ENCODE measurements around the gene B3GNT8.
"Not testable (repeated sequence)": the region's sequence is repeated elsewhere in the genome, so short reads cannot be mapped to it uniquely, and the experiment has no call there.

Gene B3GNT8

DNA sequence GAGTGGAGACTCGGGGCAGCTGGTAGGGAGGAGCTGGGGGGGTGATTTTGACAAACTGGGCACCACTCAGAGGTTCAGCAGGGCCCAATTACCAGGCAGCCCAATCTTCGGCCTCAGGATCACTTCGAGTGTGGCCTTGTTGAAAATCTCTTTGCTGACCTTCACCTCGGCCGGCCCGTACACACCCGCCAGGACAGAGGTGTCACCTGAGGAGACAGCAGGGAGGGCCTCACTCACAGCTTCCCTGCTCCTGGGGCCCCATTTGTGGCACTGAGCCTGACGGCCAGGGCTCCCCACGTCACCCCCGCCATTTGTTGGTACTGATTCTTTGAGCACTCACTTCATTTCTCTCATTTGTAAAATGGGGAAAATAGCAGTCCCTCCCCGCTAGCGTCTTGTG lies 34.4 kb downstream of the B3GNT8 start:
- Histone ChIP-seq H3K27me3 (ENCODE audit: low read depth, low read length) (no peaks in the 10 kb centered on the region), H3K4me2 (ENCODE audit: low read length) (no peak overlapping the region), H3K4me1 (ENCODE audit: low read length) (peaks cover 16% of the 10 kb centered on the region), H3K4me3 (ENCODE audit: low read length) (no peak overlapping the region), H3K79me2 (ENCODE audit: low read length) (peaks cover 41% of the 10 kb centered on the region), H3K9me3 (ENCODE audit: insufficient read depth, low read length) (no peaks in the 10 kb centered on the region), H3K9ac (ENCODE audit: low read length) (no peak overlapping the region), H2AFZ (ENCODE audit: low read depth, low read length) (no peak overlapping the region), H3K36me3 (replicated peaks; ENCODE audit: low read depth, low read length) (peaks cover 34% of the 10 kb centered on the region), H4K20me1 (ENCODE audit: insufficient read depth, low read length) (no peaks in the 10 kb centered on the region), H3K27ac (ENCODE audit: low read length) (no peak overlapping the region)
- TF ChIP-seq EZH2phosphoT487 (IDR thresholded peaks at IDR 0.05; ENCODE audit: low read depth), result no peak
- TF ChIP-seq, protein P1, sequence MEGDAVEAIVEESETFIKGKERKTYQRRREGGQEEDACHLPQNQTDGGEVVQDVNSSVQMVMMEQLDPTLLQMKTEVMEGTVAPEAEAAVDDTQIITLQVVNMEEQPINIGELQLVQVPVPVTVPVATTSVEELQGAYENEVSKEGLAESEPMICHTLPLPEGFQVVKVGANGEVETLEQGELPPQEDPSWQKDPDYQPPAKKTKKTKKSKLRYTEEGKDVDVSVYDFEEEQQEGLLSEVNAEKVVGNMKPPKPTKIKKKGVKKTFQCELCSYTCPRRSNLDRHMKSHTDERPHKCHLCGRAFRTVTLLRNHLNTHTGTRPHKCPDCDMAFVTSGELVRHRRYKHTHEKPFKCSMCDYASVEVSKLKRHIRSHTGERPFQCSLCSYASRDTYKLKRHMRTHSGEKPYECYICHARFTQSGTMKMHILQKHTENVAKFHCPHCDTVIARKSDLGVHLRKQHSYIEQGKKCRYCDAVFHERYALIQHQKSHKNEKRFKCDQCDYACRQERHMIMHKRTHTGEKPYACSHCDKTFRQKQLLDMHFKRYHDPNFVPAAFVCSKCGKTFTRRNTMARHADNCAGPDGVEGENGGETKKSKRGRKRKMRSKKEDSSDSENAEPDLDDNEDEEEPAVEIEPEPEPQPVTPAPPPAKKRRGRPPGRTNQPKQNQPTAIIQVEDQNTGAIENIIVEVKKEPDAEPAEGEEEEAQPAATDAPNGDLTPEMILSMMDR (IDR thresholded peaks at IDR 0.05; ENCODE audit: low read depth, low read length), result no peak

DNA sequence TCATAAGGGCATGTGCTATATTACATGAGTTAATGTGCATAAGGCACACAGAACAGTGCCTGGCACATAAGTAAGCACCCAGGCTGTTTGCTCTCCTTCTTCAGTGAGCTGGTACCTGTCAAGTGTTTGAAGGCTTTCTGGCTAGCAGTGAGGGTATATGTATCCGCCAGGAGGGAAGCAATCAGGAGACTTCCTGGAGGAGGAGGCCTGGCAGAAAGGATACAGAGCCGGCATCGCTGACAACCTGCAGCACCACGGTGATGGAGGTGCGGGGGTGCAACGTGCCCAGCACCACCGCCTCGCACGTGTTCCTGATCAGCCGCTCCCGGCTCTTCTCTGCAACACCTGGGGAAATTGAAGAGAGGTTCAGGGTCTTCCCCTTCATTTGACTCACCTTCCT lies 35.6 kb downstream of the B3GNT8 start:
- Histone ChIP-seq H2AFZ (ENCODE audit: low read depth, low read length) (no peak overlapping the region), H4K20me1 (ENCODE audit: insufficient read depth, low read length) (no peaks in the 10 kb centered on the region), H3K27ac (ENCODE audit: low read length) (no peak overlapping the region), H3K27me3 (ENCODE audit: low read depth, low read length) (no peaks in the 10 kb centered on the region), H3K36me3 (replicated peaks; ENCODE audit: low read depth, low read length) (peaks cover 42% of the 10 kb centered on the region), H3K4me3 (ENCODE audit: low read length) (no peak overlapping the region), H3K79me2 (ENCODE audit: low read length) (peaks cover 34% of the 10 kb centered on the region), H3K9ac (ENCODE audit: low read length) (no peak overlapping the region), H3K4me1 (ENCODE audit: low read length) (peaks cover 16% of the 10 kb centered on the region), H3K4me2 (ENCODE audit: low read length) (no peak overlapping the region), H3K9me3 (ENCODE audit: insufficient read depth, low read length) (no peaks in the 10 kb centered on the region)
- TF ChIP-seq EZH2phosphoT487 (IDR thresholded peaks at IDR 0.05; ENCODE audit: low read depth), result no peak
- TF ChIP-seq, protein P1 (IDR thresholded peaks at IDR 0.05; ENCODE audit: low read depth, low read length), result no peak

DNA sequence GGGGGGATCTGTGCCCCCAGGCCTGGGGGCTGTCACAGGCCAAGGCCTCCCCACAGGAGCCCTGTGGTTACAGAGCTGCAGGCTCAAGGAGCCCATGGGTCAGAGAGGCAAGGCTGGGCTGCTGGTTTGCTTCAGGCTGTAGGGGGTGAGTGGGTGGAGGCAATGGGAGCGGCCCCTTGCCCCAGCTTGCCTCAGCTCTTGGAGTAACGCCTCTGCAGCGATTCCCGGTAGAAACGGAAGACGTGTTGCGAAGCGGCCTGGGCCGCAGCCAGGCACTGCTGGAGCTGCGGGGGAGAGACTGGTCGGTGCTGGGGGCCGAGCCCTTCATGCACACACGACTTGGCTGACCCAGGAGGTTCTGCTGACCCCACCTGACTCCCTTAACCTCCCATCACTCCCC lies 40.7 kb downstream of the B3GNT8 start:
- no peaks in the 10 kb centered on the region for H3K79me2 ChIP-seq (ENCODE audit: low read length)
- H3K9me3 ChIP-seq (ENCODE audit: insufficient read depth, low read length), result no peaks in the 10 kb centered on the region
- no peak overlapping the region for H3K9ac ChIP-seq (ENCODE audit: low read length)
- no peak overlapping the region for H2AFZ ChIP-seq (ENCODE audit: low read depth, low read length)
- no peaks in the 10 kb centered on the region for H3K27me3 ChIP-seq (ENCODE audit: low read depth, low read length)
- H3K4me2 ChIP-seq (ENCODE audit: low read length), result no peak overlapping the region
- TF ChIP-seq, protein P1 (IDR thresholded peaks at IDR 0.05; ENCODE audit: low read depth, low read length), result no peak
- TF ChIP-seq EZH2phosphoT487 (IDR thresholded peaks at IDR 0.05; ENCODE audit: low read depth), result no peak
- H3K36me3 ChIP-seq (replicated peaks; ENCODE audit: low read depth, low read length), result peaks cover 42% of the 10 kb centered on the region
- H3K27ac ChIP-seq (ENCODE audit: low read length), result no peak overlapping the region
- H3K4me3 ChIP-seq (ENCODE audit: low read length), result no peak overlapping the region
- H4K20me1 ChIP-seq (ENCODE audit: insufficient read depth, low read length), result no peaks in the 10 kb centered on the region
- no peaks in the 10 kb centered on the region for H3K4me1 ChIP-seq (ENCODE audit: low read length)

DNA sequence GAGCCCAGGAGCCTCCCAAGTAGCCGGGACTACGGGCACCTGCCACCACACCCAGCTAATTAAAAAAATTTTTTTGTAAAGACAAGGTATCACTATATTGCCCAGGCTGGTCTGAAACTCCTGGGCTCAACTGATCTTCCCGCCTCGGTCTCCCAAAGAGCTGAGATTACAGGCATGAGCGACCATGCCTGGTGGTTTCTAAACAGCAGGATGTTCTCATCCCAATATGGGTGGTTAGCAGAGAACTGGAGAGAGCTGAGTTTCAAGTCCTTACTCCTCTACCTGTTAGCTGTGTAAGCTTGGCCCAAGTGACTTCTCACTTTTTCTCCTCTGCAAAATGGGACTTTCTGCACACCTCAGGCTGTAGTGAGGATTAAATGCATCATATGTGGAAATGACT lies 42.8 kb downstream of the B3GNT8 start:
- no peaks in the 10 kb centered on the region for H4K20me1 ChIP-seq (ENCODE audit: insufficient read depth, low read length)
- TF ChIP-seq, protein P1 (IDR thresholded peaks at IDR 0.05; ENCODE audit: low read depth, low read length), result no peak
- TF ChIP-seq EZH2phosphoT487 (IDR thresholded peaks at IDR 0.05; ENCODE audit: low read depth), result no peak
- H3K4me2 ChIP-seq (ENCODE audit: low read length), result no peak overlapping the region
- no peak overlapping the region for H3K9ac ChIP-seq (ENCODE audit: low read length)
- H2AFZ ChIP-seq (ENCODE audit: low read depth, low read length), result no peak overlapping the region
- peaks cover 27% of the 10 kb centered on the region for H3K36me3 ChIP-seq (replicated peaks; ENCODE audit: low read depth, low read length)
- no peak overlapping the region for H3K4me3 ChIP-seq (ENCODE audit: low read length)
- H3K9me3 ChIP-seq (ENCODE audit: insufficient read depth, low read length), result no peaks in the 10 kb centered on the region
- H3K27ac ChIP-seq (ENCODE audit: low read length), result no peak overlapping the region
- no peaks in the 10 kb centered on the region for H3K4me1 ChIP-seq (ENCODE audit: low read length)
- no peaks in the 10 kb centered on the region for H3K79me2 ChIP-seq (ENCODE audit: low read length)
- H3K27me3 ChIP-seq (ENCODE audit: low read depth, low read length), result no peaks in the 10 kb centered on the region

- H4K20me1 ChIP-seq (ENCODE audit: insufficient read depth, low read length); H3K9ac ChIP-seq (ENCODE audit: low read length): not testable (repeated sequence)
These were observed 45.6 kb downstream of the B3GNT8 start for GRCh38 chr19:41381536-41381935.

More at GRCh38 chr19:41381536-41381935, 45.6 kb downstream of the B3GNT8 start:
- not testable (repeated sequence) for H3K4me1 ChIP-seq (ENCODE audit: low read length); H2AFZ ChIP-seq (ENCODE audit: low read depth, low read length); H3K4me2 ChIP-seq (ENCODE audit: low read length); H3K9me3 ChIP-seq (ENCODE audit: insufficient read depth, low read length); H3K79me2 ChIP-seq (ENCODE audit: low read length); H3K27me3 ChIP-seq (ENCODE audit: low read depth, low read length); H3K27ac ChIP-seq (ENCODE audit: low read length); H3K4me3 ChIP-seq (ENCODE audit: low read length)
- H3K36me3 ChIP-seq (replicated peaks; ENCODE audit: low read depth, low read length), result peaks cover 14% of the 10 kb centered on the region

Measured in OCI-LY3 (cell line).